ENCODE measurements around the gene TEX35.

- TF ChIP-seq POLR2A (IDR thresholded peaks at IDR 0.05; ENCODE audit: low read depth, low read length) (no peak), POLR2AphosphoS5 (IDR thresholded peaks at IDR 0.05; ENCODE audit: low read depth, low read length) (no peak), SPI1 (IDR thresholded peaks at IDR 0.05; ENCODE audit: low read depth, low read length) (no peak)
These were observed at the start of gene TEX35 for GRCh38 chr1:178512566-178513277.

Measured in GM12891 (cell line).